H1 (cell line): ENCODE measurements around the gene GBE1. TPM values are rescaled to one million over a fixed set of nuclear protein-coding genes. Genes with fewer than 3 reads are reported as not detected.

Experiments used
- CTCF ChIA-PET: fragments of 300-600 bp; sonication (Branson Sonifier 250); formaldehyde crosslinking; loops from one replicate; lab custom pipeline; 2021; ENCODE audit not compliant: partially characterized antibody; lab: Charles Lee
- POLR2A ChIA-PET: fragments of 300-600 bp; sonication (Branson Sonifier 250); formaldehyde crosslinking; loops from one replicate; lab custom pipeline; 2021; ENCODE audit warnings: inconsistent platforms; ENCODE audit not compliant: partially characterized antibody; lab: Charles Lee
- DNase-seq, 2 experiments: peaks; one replicate each; pipeline versions ENCODE4 v3.0.0 to v3.0.0-alpha.2; 2010 to 2022; ENCODE audit warnings: low spot score in 2 of 2, low read depth in 1 of 2, mixed read lengths in 1 of 2
- FAIRE-seq: peaks from 2 replicates; lab custom pipeline; 2011; peaks lifted over from hg19 to GRCh38; lab: Jason Lieb, UNC
- H2AFZ ChIP-seq: 2 replicates; pipeline ENCODE4 v1.8.1; 2012; ENCODE audit warnings: low read length, inconsistent platforms
- H2AK5ac ChIP-seq: 2 replicates; pipeline ENCODE4 v1.6.1; 2013; ENCODE audit warnings: low read depth, low read length
- H2BK120ac ChIP-seq: replicated peaks from 2 replicates; pipeline ENCODE3; 2013; ENCODE audit warnings: low read depth, low read length, inconsistent platforms
- H2BK12ac ChIP-seq: 2 replicates; pipeline ENCODE4 v1.6.1; 2013; ENCODE audit warnings: low read depth, low read length
- H2BK15ac ChIP-seq: 2 replicates; pipeline ENCODE4 v1.6.1; 2013; ENCODE audit warnings: low read length
- H2BK20ac ChIP-seq: 2 replicates; pipeline ENCODE4 v1.6.1; 2013; ENCODE audit warnings: low read length
- H2BK5ac ChIP-seq: 2 replicates; pipeline ENCODE4 v1.6.1; 2013; ENCODE audit warnings: low read depth, low read length
- H3K14ac ChIP-seq: 2 replicates; pipeline ENCODE4 v1.6.1; 2013; ENCODE audit warnings: inconsistent platforms; ENCODE audit not compliant: insufficient read length
- H3K18ac ChIP-seq: 2 replicates; pipeline ENCODE4 v1.6.1; 2013; ENCODE audit warnings: low read length; ENCODE audit errors: extremely low read depth
- H3K23ac ChIP-seq: 2 replicates; pipeline ENCODE4 v1.6.1; 2013; ENCODE audit warnings: inconsistent platforms; ENCODE audit not compliant: insufficient read length
- H3K23me2 ChIP-seq: 2 replicates; pipeline ENCODE4 v1.6.1; 2013; ENCODE audit warnings: low read depth, low read length
- H3K27ac ChIP-seq: 2 replicates; pipeline ENCODE4 v1.6.1; 2011; ENCODE audit warnings: low read depth, low read length, inconsistent platforms
- H3K27me3 ChIP-seq, 4 experiments: replicated peaks in 1 of 4; 1 replicate in 1 of 4; 2 replicates in 3 of 4; pipeline versions ENCODE4 v1.6.1 to v1.8.1; 2011 to 2013; ENCODE audit warnings: low read length in 3 of 4, mild to moderate bottlenecking in 3 of 4, inconsistent platforms in 2 of 4, mixed read lengths in 2 of 4, moderate library complexity in 1 of 4; ENCODE audit not compliant: control insufficient read depth in 3 of 4, insufficient read depth in 3 of 4; ENCODE audit errors: extremely low read depth in 1 of 4
- H3K36me3 ChIP-seq, 4 experiments: 2 replicates each; pipeline versions ENCODE4 v1.6.1 to v1.8.1; 2011 to 2013; ENCODE audit warnings: mild to moderate bottlenecking in 4 of 4, low read length in 3 of 4, moderate library complexity in 2 of 4, control low read depth in 1 of 4, inconsistent platforms in 1 of 4; ENCODE audit not compliant: insufficient read depth in 4 of 4, control insufficient read depth in 2 of 4
- H3K4ac ChIP-seq: replicated peaks from 2 replicates; pipeline ENCODE3; 2013; ENCODE audit warnings: low read length, low read depth, mixed read lengths, inconsistent platforms; ENCODE audit not compliant: insufficient read length
- H3K4me1 ChIP-seq, 4 experiments: replicated peaks in 1 of 4; 1 replicate in 1 of 4; 2 replicates in 3 of 4; pipeline versions ENCODE4 v1.6.1 to v1.8.1; 2011 to 2013; ENCODE audit warnings: low read length in 3 of 4, inconsistent platforms in 2 of 4, mixed read lengths in 1 of 4; ENCODE audit not compliant: insufficient read depth in 4 of 4, control insufficient read depth in 3 of 4
- H3K4me2 ChIP-seq, 2 experiments: 2 replicates each; pipeline versions ENCODE4 v1.6.1 to v1.8.1; 2011 to 2013; ENCODE audit warnings: low read depth in 2 of 2, low read length in 2 of 2, control low read depth in 1 of 2, inconsistent platforms in 1 of 2, mild to moderate bottlenecking in 1 of 2; ENCODE audit not compliant: insufficient read depth in 1 of 2
- H3K4me3 ChIP-seq, 4 experiments: fragments of 200-600, 300-600 bp in 1 of 4; sonication (generic), shearing (Covaris generic), sonication (Bioruptor Twin) in 1 of 4; 2 replicates each; pipeline versions ENCODE4 v1.5.1 to v1.8.1; 2011 to 2016; ENCODE audit warnings: low read length in 4 of 4, low read depth in 3 of 4, control low read depth in 2 of 4, inconsistent platforms in 2 of 4, mild to moderate bottlenecking in 2 of 4, mixed read lengths in 1 of 4, moderate library complexity in 1 of 4; ENCODE audit not compliant: insufficient read depth in 2 of 4; ENCODE audit errors: extremely low read depth in 1 of 4
- H3K56ac ChIP-seq: replicated peaks from 2 replicates; pipeline ENCODE3; 2013; ENCODE audit warnings: low read depth, mild to moderate bottlenecking, mixed read lengths, low read length, inconsistent platforms; ENCODE audit not compliant: insufficient read length
- H3K79me1 ChIP-seq: 2 replicates; pipeline ENCODE4 v1.6.1; 2013; ENCODE audit warnings: low read depth, low read length, control low read depth
- H3K79me2 ChIP-seq, 2 experiments: 2 replicates each; pipeline versions ENCODE4 v1.6.1 to v1.8.1; 2012 to 2013; ENCODE audit warnings: low read length in 2 of 2, mild to moderate bottlenecking in 2 of 2, inconsistent platforms in 1 of 2; ENCODE audit not compliant: insufficient read depth in 2 of 2, control insufficient read depth in 1 of 2
- H3K9ac ChIP-seq, 4 experiments: replicated peaks in 1 of 4; 1 replicate in 1 of 4; 2 replicates in 3 of 4; pipeline versions ENCODE4 v1.6.1 to v1.8.1; 2011 to 2013; ENCODE audit warnings: low read depth in 3 of 4, low read length in 3 of 4, control low read depth in 2 of 4, mild to moderate bottlenecking in 2 of 4, moderate library complexity in 2 of 4, inconsistent platforms in 1 of 4; ENCODE audit errors: extremely low read depth in 1 of 4
- H3K9me3 ChIP-seq, 2 experiments: 2 replicates each; pipeline versions ENCODE4 v1.6.1 to v1.8.1; 2012 to 2013; ENCODE audit warnings: mild to moderate bottlenecking in 2 of 2, moderate library complexity in 2 of 2, control low read depth in 1 of 2, inconsistent platforms in 1 of 2, low read depth in 1 of 2, low read length in 1 of 2, mixed read lengths in 1 of 2; ENCODE audit not compliant: insufficient read depth in 2 of 2
- H4K20me1 ChIP-seq, 2 experiments: replicated peaks in 1 of 2; 2 replicates each; pipeline versions ENCODE3 to v1.8.1; 2011 to 2013; ENCODE audit warnings: inconsistent platforms in 2 of 2, low read length in 2 of 2, mild to moderate bottlenecking in 1 of 2; ENCODE audit not compliant: insufficient read depth in 2 of 2, control insufficient read depth in 1 of 2
- H4K5ac ChIP-seq: 2 replicates; pipeline ENCODE4 v1.6.1; 2013; ENCODE audit warnings: low read length, low read depth, mixed read lengths, inconsistent platforms; ENCODE audit not compliant: insufficient read length
- H4K8ac ChIP-seq: 2 replicates; pipeline ENCODE4 v1.8.0; 2013; ENCODE audit warnings: mild to moderate bottlenecking, moderate library complexity, low read length, inconsistent platforms; ENCODE audit not compliant: insufficient read depth; ENCODE audit errors: extremely low read depth
- H4K91ac ChIP-seq: replicated peaks from 2 replicates; pipeline ENCODE3; 2013; ENCODE audit warnings: low read length, mixed read lengths, inconsistent platforms; ENCODE audit not compliant: insufficient read length
- EGR1 ChIP-seq: IDR thresholded peaks from 2 replicates; pipeline ENCODE4 v1.6.1; 2011; ENCODE audit warnings: low read depth, low read length, borderline replicate concordance
- RAD21 ChIP-seq, 2 experiments: IDR thresholded peaks in 1 of 2; conservative IDR thresholded peaks in 1 of 2; 2 replicates each; pipeline ENCODE4 v1.6.1; 2011; ENCODE audit warnings: low read depth in 2 of 2, low read length in 2 of 2, improper control_type of control experiment in 1 of 2, inconsistent platforms in 1 of 2, mild to moderate bottlenecking in 1 of 2, moderate library complexity in 1 of 2
- SP4 ChIP-seq: IDR thresholded peaks from 2 replicates; pipeline ENCODE4 v1.6.1; 2012; ENCODE audit warnings: low read length, inconsistent platforms
- WGBS, 2 experiments: shearing (Covaris generic) in 1 of 2; methylation state at CpG; one replicate each; pipeline versions ENCODE4 v1.1.6 to v1.1.7; 2013 to 2015; ENCODE audit warnings: low lambda C conversion rate in 2 of 2, mixed read lengths in 2 of 2, inconsistent platforms in 1 of 2, low coverage in 1 of 2, missing lambda C conversion rate in 1 of 2; ENCODE audit not compliant: insufficient replicate concordance in 2 of 2, insufficient coverage in 1 of 2, insufficient read length in 1 of 2; ENCODE audit errors: extremely low coverage in 1 of 2, missing lambda C conversion rate in 1 of 2; 5-methylcytosine and 5-hydroxymethylcytosine counted together
- polyA plus RNA-seq, 7 experiments: library from polyadenylated mRNA; depleted of rRNA in 3 of 7; stranded (reverse) in 5 of 7; unstranded in 2 of 7; fragments of >200 nt in 5 of 7; fragments of 200-250 nt in 2 of 7; gene quantifications; 1 replicate in 5 of 7; 2 replicates in 1 of 7; 4 replicates in 1 of 7; pipeline versions ENCODE4 v1.2.1 to v1.2.3, GENCODE V29; 2011 to 2013; ENCODE audit warnings: missing spikeins in 2 of 7, mixed read lengths in 2 of 7
- total RNA-seq: library from RNA; stranded (reverse); fragmentation: NEBNext Ultra II Directional; extraction: Animal tissue kit (Norgen Biotek cat#: 25700); gene quantifications from 2 replicates; pipeline ENCODE4 v1.2.1, GENCODE V29; 2021

Gene GBE1
- total and polyA plus RNA-seq, 2 of the 8 experiments (the other 6 are each of a cell fraction or from before 2014, with no cell fraction given) = 3.3 to 7.3 TPM

GRCh38 chr3:81776643-81777042 lies 15.2 kb upstream of the GBE1 start:
- CTCF ChIA-PET = interaction anchor here (0.7 kb wide), 1 partner anchor 195 kb away, joined by 3 read pairs; no protein-coding TSS in a partner anchor
- no peak for FAIRE-seq

More at GRCh38 chr3:81776643-81777042, 15.2 kb upstream of the GBE1 start:
- Histone ChIP-seq H3K79me1 (no peaks in the 10 kb centered on the region), H4K8ac (no peak overlapping the region), H3K9ac (no peak overlapping the region), H2BK15ac (no peak overlapping the region), H3K14ac (no peak overlapping the region), H3K4me3 (no peak overlapping the region), H3K27ac (no peak overlapping the region), H3K4ac (no peak overlapping the region), H3K9me3 (0 out of 4 replicates have a peak, but pooled peaks cover 0 to 5% of the 10 kb centered on the region in 2 experiments), H3K4me1 (no peaks in the 10 kb centered on the region), H4K5ac (no peak overlapping the region), H3K36me3 (no peaks in the 10 kb centered on the region), H3K4me2 (no peak overlapping the region), H2AFZ (peak overlapping the region; percentile 90), H2BK120ac (no peak overlapping the region), H2BK5ac (no peak overlapping the region), H3K23me2 (no peaks in the 10 kb centered on the region; the same call in 1 of the 2 replicates), H2AK5ac (no peak overlapping the region), H3K23ac (no peak overlapping the region), H3K27me3 (no peaks in the 10 kb centered on the region), H4K91ac (no peak overlapping the region), H4K20me1 (no peaks in the 10 kb centered on the region), H2BK12ac (no peak overlapping the region), H3K18ac (no peak overlapping the region), H2BK20ac (no peak overlapping the region), H3K56ac (no peak overlapping the region), H3K79me2 (no peaks in the 10 kb centered on the region)
- no peak for DNase-seq
- WGBS, 2 experiments = 85% methylated on average over 2 of the region's 2 CpGs; no CpG with 5 or more reads in 1 of the 2 experiments
- POLR2A ChIA-PET = no interaction called here
- TF ChIP-seq SP4 (no peak), RAD21 (IDR thresholded peaks at IDR 0.05 in 1 of 2, conservative IDR thresholded peaks at IDR 0.05 in 1 of 2; ENCODE audit: low read depth in 2 of 2, low read length in 2 of 2) (no peak), EGR1 (no peak)
